ENCODE results near the gene EHMT1. TPM values are rescaled to one million over a fixed set of nuclear protein-coding genes. Genes with fewer than 3 reads are reported as not detected.

EHMT1 gene
- total and polyA plus RNA-seq, 2 of the 8 experiments (the other 6 are each of a cell fraction or from before 2014, with no cell fraction given): 95.7 to 163 TPM

- H4K20me1 ChIP-seq (replicated peaks in 1 of 2; ENCODE audit: control insufficient read depth in 1 of 2, insufficient read depth in 2 of 2, low read length in 2 of 2): peaks cover 9 to 19% of the 10 kb centered on the region in 2 experiments
- H3K4me2 ChIP-seq (ENCODE audit: insufficient read depth in 1 of 2, low read depth in 2 of 2, low read length in 2 of 2): peak overlapping the region; percentile 42 to 78
- TF ChIP-seq SUZ12 (IDR thresholded peaks at IDR 0.05; ENCODE audit: low read length) (no peak), SP2 (IDR thresholded peaks at IDR 0.05; ENCODE audit: low read length) (no peak)
- no peak overlapping the region for H2BK5ac ChIP-seq (ENCODE audit: low read depth, low read length)
- DNase-seq (ENCODE audit: low read depth in 1 of 2, low spot score in 2 of 2): no peak
- no peak for FAIRE-seq
- H3K56ac ChIP-seq (replicated peaks; ENCODE audit: insufficient read length, low read depth, low read length): no peak overlapping the region
- no peak overlapping the region for H2BK120ac ChIP-seq (replicated peaks; ENCODE audit: low read depth, low read length)
- H3K14ac ChIP-seq (ENCODE audit: insufficient read length): no peak overlapping the region
- peaks cover 0 to 19% (median 10%) of the 10 kb centered on the region in 4 experiments; a peak in 6 of 7 replicates for H3K4me1 ChIP-seq (replicated peaks in 1 of 4; ENCODE audit: control insufficient read depth in 3 of 4, insufficient read depth in 4 of 4, low read length in 3 of 4)
- peaks cover 0 to 9% (median 2%) of the 10 kb centered on the region in 4 experiments; a peak in 2 of 7 replicates for H3K27me3 ChIP-seq (replicated peaks in 1 of 4; ENCODE audit: control insufficient read depth in 3 of 4, extremely low read depth in 1 of 4, insufficient read depth in 3 of 4, low read length in 3 of 4)
- peak overlapping the region; percentile 53 for H4K8ac ChIP-seq (ENCODE audit: extremely low read depth, insufficient read depth, low read length)
- no peak overlapping the region for H4K91ac ChIP-seq (replicated peaks; ENCODE audit: insufficient read length, low read length)
- no peak overlapping the region for H2BK15ac ChIP-seq (ENCODE audit: low read length)
- H3K27ac ChIP-seq (ENCODE audit: low read depth, low read length): no peak overlapping the region
- H2AFZ ChIP-seq (ENCODE audit: low read length): no peak overlapping the region
- WGBS, 2 experiments (ENCODE audit: extremely low coverage in 1 of 2, insufficient coverage in 1 of 2, insufficient read length in 1 of 2, insufficient replicate concordance in 2 of 2, low coverage in 1 of 2, low lambda C conversion rate in 2 of 2, missing lambda C conversion rate in 1 of 2): 84% methylated on average over 12 of the region's 13 CpGs; no CpG with 5 or more reads in 1 of the 2 experiments
- no peak overlapping the region for H2BK12ac ChIP-seq (ENCODE audit: low read depth, low read length)
- H3K23me2 ChIP-seq (ENCODE audit: low read depth, low read length): peaks cover 4% of the 10 kb centered on the region; the same call in 1 of the 2 replicates
- CTCF ChIA-PET (ENCODE audit: partially characterized antibody): interaction anchor here (0.7 to 3.5 kb wide), 4 partner anchors 10 to 28 kb away, joined by 3 to 20 read pairs (median 5); no protein-coding TSS in a partner anchor
- peak overlapping the region in 3 of 4 experiments; percentile 74 to 85 (median 84); a peak in 6 of 8 replicates for H3K4me3 ChIP-seq (ENCODE audit: extremely low read depth in 1 of 4, insufficient read depth in 2 of 4, low read depth in 3 of 4, low read length in 4 of 4)
- POLR2A ChIA-PET (ENCODE audit: partially characterized antibody): interaction anchor here (1.1 to 3.9 kb wide), 4 partner anchors 11 to 54 kb away, joined by 3 to 25 read pairs (median 4); partner anchors contain the start of gene EHMT1
- H2AK5ac ChIP-seq (ENCODE audit: low read depth, low read length): no peak overlapping the region
- H3K9me3 ChIP-seq (ENCODE audit: insufficient read depth in 2 of 2, low read depth in 1 of 2, low read length in 1 of 2): no peaks in the 10 kb centered on the region
- H3K79me1 ChIP-seq (ENCODE audit: low read depth, low read length): no peaks in the 10 kb centered on the region
- H3K9ac ChIP-seq (replicated peaks in 1 of 4; ENCODE audit: extremely low read depth in 1 of 4, low read depth in 3 of 4, low read length in 3 of 4): no peak overlapping the region
- no peak overlapping the region for H3K4ac ChIP-seq (replicated peaks; ENCODE audit: insufficient read length, low read depth, low read length)
- H3K23ac ChIP-seq (ENCODE audit: insufficient read length): no peak overlapping the region
- H3K79me2 ChIP-seq (ENCODE audit: control insufficient read depth in 1 of 2, insufficient read depth in 2 of 2, low read length in 2 of 2): peaks cover 0 to 7% of the 10 kb centered on the region in 2 experiments; a peak in 1 of 4 replicates
- H4K5ac ChIP-seq (ENCODE audit: insufficient read length, low read depth, low read length): no peak overlapping the region
- no peak overlapping the region; the same call in 1 of the 2 replicates for H3K18ac ChIP-seq (ENCODE audit: extremely low read depth, low read length)
- H2BK20ac ChIP-seq (ENCODE audit: low read length): no peak overlapping the region
- no peaks in the 10 kb centered on the region for H3K36me3 ChIP-seq (ENCODE audit: control insufficient read depth in 2 of 4, insufficient read depth in 4 of 4, low read length in 3 of 4)
Measured at GRCh38 chr9:137606734-137607138, 12.1 kb upstream of the EHMT1 start.

Measured in H1 (cell line).